Measurements from ENCODE around the gene LHFPL2. TPM values are rescaled to one million over a fixed set of nuclear protein-coding genes. Genes with fewer than 3 reads are reported as not detected.

LHFPL2 gene
- total and polyA plus RNA-seq, 2 of the 4 experiments (the other 2 are of a cell fraction): 6.5 to 11.3 TPM

GRCh38 chr5:78644129-78644528, 4.4 kb downstream of the LHFPL2 start (continued):
- TF ChIP-seq MXI1 (IDR thresholded peaks at IDR 0.05; ENCODE audit: borderline replicate concordance, low read depth, low read length): no peak

DNA sequence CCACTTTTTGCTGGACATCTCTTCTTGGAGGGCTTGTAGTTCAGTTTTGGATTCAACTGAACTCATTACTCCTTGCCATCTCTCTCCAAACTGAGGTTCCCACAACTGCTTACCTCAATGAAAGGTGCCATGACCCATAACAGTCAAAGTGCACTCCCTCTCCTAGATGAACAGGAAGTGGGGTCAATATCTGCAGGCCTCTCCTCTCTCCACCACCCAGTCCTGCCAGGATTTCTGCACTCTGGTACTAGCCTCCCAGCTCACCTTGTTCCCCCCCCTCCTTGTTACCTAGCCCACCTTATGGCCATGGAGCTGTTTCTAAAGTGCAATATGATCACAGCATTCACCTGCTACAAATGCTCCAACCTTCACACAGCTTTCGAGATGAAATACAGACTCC, 5.9 kb downstream of the LHFPL2 start:
- ChIA-PET POLR2A (ENCODE audit: unreplicated experiment) (no interaction called here), CTCF (interaction anchor here (0.6 kb wide), 1 partner anchor 183 kb away, joined by 5 read pairs; no protein-coding TSS in a partner anchor)
- H3K4me2 ChIP-seq (ENCODE audit: low read depth, low read length): no peak overlapping the region
- in situ Hi-C loops (cut with MboI; ENCODE audit: low sequenced_read_pairs): no loop called here
- no peak overlapping the region for H3K56ac ChIP-seq (ENCODE audit: extremely low read depth, insufficient read depth, low read length)
- no peak overlapping the region for H2BK15ac ChIP-seq (ENCODE audit: low read depth, low read length)
- H2BK5ac ChIP-seq (ENCODE audit: low read depth, low read length, poor library complexity, severe bottlenecking): no peak overlapping the region
- no peak overlapping the region for H3K4me3 ChIP-seq (ENCODE audit: insufficient read depth, low read depth, low read length)
- no peak for ATAC-seq (ENCODE audit: low read depth)
- H3K4me1 ChIP-seq (ENCODE audit: control insufficient read depth, insufficient read depth, low read length): peaks cover 25% of the 10 kb centered on the region
- DNase-seq: no peak
- H4K5ac ChIP-seq (ENCODE audit: low read depth, low read length): no peak overlapping the region
- no peak overlapping the region for H4K8ac ChIP-seq (ENCODE audit: low read depth in 2 of 2, low read length in 2 of 2)
- TF ChIP-seq MXI1 (IDR thresholded peaks at IDR 0.05; ENCODE audit: borderline replicate concordance, low read depth, low read length) (no peak), MAFK (IDR thresholded peaks at IDR 0.05; ENCODE audit: low read depth, low read length) (no peak), RCOR1 (IDR thresholded peaks at IDR 0.05; ENCODE audit: insufficient replicate concordance, low read length) (no peak)
- intact Hi-C loops (cut with micrococcal nuclease): no loop called here
- no peak overlapping the region for H4K91ac ChIP-seq (ENCODE audit: insufficient read depth, low read depth, low read length)
- peaks cover 39% of the 10 kb centered on the region; the same call in 1 of the 2 replicates for H4K20me1 ChIP-seq (ENCODE audit: insufficient read depth, low read length)
- peak overlapping the region; percentile 3; the same call in 1 of the 2 replicates for H3K4ac ChIP-seq (ENCODE audit: low read depth, low read length)
- no CpG with 5 or more reads among the region's 1 CpG for WGBS, 2 experiments (ENCODE audit: extremely low coverage in 2 of 2, insufficient read length in 1 of 2)
- no peak overlapping the region for H3K23ac ChIP-seq (ENCODE audit: low read depth, low read length)
- no peaks in the 10 kb centered on the region for H3K9me3 ChIP-seq (ENCODE audit: control insufficient read depth, insufficient read depth, low read length)
- H2AK9ac ChIP-seq (replicated peaks; ENCODE audit: low read depth, low read length, poor library complexity): no peak overlapping the region
- dilution Hi-C loops (cut with HindIII; ENCODE audit: low sequenced_read_pairs, unreplicated experiment): no loop called here
- H3K27me3 ChIP-seq (ENCODE audit: control insufficient read depth, insufficient read depth, low read length): no peaks in the 10 kb centered on the region
- peak overlapping the region; percentile 29; the same call in 1 of the 2 replicates for H2AK5ac ChIP-seq (ENCODE audit: low read depth, low read length)
- no TSS peak for BruUV-seq (replicated peaks)
- H3K36me3 ChIP-seq (ENCODE audit: control insufficient read depth, insufficient read depth, low read length): peaks cover 7% of the 10 kb centered on the region
- H2BK20ac ChIP-seq (ENCODE audit: low read depth, low read length): no peak overlapping the region
- H3K27ac ChIP-seq (ENCODE audit: insufficient read depth, low read length): no peak overlapping the region
- peak overlapping the region; percentile 5 for H2AFZ ChIP-seq (replicated peaks; ENCODE audit: low read length, poor library complexity)
- no peak overlapping the region for H3K9ac ChIP-seq (ENCODE audit: low read depth, low read length)
- peak overlapping the region; percentile 24; the same call in 1 of the 2 replicates for H3K14ac ChIP-seq (replicated peaks; ENCODE audit: low read depth, low read length)
- peaks cover 29% of the 10 kb centered on the region for H3K9me1 ChIP-seq (ENCODE audit: insufficient read depth, low read length)
- peaks cover 45 to 93% of the 10 kb centered on the region in 2 experiments for H3K79me1 ChIP-seq (ENCODE audit: low read depth in 1 of 2, low read length in 2 of 2)
- no peak overlapping the region for H2BK120ac ChIP-seq (ENCODE audit: low read depth, low read length)
- no peak overlapping the region for H3K18ac ChIP-seq (ENCODE audit: low read depth, low read length)

All from IMR-90 (cell line).